Measurements from ENCODE around the gene TMEM121.

GRCh38 chr14:105503296-105503640, 23.1 kb upstream of the TMEM121 start:
- TF ChIP-seq, protein P1, sequence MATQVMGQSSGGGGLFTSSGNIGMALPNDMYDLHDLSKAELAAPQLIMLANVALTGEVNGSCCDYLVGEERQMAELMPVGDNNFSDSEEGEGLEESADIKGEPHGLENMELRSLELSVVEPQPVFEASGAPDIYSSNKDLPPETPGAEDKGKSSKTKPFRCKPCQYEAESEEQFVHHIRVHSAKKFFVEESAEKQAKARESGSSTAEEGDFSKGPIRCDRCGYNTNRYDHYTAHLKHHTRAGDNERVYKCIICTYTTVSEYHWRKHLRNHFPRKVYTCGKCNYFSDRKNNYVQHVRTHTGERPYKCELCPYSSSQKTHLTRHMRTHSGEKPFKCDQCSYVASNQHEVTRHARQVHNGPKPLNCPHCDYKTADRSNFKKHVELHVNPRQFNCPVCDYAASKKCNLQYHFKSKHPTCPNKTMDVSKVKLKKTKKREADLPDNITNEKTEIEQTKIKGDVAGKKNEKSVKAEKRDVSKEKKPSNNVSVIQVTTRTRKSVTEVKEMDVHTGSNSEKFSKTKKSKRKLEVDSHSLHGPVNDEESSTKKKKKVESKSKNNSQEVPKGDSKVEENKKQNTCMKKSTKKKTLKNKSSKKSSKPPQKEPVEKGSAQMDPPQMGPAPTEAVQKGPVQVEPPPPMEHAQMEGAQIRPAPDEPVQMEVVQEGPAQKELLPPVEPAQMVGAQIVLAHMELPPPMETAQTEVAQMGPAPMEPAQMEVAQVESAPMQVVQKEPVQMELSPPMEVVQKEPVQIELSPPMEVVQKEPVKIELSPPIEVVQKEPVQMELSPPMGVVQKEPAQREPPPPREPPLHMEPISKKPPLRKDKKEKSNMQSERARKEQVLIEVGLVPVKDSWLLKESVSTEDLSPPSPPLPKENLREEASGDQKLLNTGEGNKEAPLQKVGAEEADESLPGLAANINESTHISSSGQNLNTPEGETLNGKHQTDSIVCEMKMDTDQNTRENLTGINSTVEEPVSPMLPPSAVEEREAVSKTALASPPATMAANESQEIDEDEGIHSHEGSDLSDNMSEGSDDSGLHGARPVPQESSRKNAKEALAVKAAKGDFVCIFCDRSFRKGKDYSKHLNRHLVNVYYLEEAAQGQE (IDR thresholded peaks at IDR 0.05; ENCODE audit: insufficient read depth in 1 of 2, low read depth in 2 of 2, low read length in 2 of 2) = no peak
- TF ChIP-seq POLR2AphosphoS5 (IDR thresholded peaks at IDR 0.05; ENCODE audit: low read depth, low read length) (no peak), TAF1 (IDR thresholded peaks at IDR 0.05; ENCODE audit: borderline replicate concordance, insufficient read depth, low read length) (no peak), SIN3A (IDR thresholded peaks at IDR 0.05; ENCODE audit: borderline replicate concordance, insufficient read depth, low read length) (no peak)

Measured in PFSK-1 (cell line).